Activated CD8-positive, alpha-beta memory T cell treated with anti-CD3 and anti-CD28 coated beads for 1 hour (primary cell): ENCODE results near the gene AFG3L2.

ENCODE experiments used
- DNase-seq, 2 donors: peaks; one replicate each; pipeline ENCODE4 v3.0.0-alpha.2; 2020; ENCODE audit warnings: low read depth in 1 of 2; ENCODE audit errors: extremely low read depth in 1 of 2

Gene AFG3L2

DNA sequence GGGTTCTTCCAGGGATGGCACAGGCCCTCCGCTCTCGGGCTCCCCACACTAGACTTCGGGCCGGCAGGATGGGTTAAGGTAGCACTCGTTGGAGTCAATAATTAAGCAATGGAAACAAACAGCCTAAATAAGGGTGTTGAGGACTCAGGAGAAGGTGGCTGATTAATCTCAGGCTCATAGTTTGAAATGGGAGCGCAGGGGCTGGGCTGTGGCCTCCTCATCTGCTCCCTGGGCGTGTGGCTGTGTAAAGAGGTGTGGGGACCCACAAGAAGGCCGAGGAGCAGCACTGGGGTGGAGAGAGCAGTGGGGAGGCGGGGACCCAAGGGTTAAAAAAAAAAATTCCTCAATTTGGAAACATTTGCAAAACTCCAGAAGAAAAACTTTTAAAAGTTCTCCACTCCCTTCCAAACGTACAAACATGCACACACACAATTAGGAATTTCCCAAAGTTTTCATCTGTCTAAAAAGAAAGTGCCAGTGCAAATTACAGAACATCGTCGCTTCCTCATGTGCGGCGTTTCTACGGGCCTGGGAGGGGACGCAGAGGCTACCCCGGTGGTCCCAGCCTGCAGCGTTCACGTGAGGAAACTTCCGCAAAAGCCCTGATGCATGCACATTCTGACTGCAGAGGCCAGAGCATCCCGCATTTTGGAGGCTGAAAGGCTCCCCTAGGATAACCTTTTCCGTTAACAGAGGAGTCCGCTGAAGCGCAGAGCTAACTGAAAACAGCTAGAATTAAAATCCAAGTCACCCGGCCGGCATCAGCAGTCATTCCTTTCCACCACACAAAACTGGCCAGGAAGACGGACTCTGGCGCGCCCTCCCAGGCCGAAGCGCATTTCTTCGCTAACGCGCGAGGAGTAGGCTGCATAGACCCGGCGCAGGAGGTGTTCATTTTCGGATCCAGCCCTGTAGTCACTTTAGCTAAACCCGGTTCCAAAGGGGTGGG lies 70.0 kb downstream of the AFG3L2 start:
- DNase-seq, result no peak

DNA sequence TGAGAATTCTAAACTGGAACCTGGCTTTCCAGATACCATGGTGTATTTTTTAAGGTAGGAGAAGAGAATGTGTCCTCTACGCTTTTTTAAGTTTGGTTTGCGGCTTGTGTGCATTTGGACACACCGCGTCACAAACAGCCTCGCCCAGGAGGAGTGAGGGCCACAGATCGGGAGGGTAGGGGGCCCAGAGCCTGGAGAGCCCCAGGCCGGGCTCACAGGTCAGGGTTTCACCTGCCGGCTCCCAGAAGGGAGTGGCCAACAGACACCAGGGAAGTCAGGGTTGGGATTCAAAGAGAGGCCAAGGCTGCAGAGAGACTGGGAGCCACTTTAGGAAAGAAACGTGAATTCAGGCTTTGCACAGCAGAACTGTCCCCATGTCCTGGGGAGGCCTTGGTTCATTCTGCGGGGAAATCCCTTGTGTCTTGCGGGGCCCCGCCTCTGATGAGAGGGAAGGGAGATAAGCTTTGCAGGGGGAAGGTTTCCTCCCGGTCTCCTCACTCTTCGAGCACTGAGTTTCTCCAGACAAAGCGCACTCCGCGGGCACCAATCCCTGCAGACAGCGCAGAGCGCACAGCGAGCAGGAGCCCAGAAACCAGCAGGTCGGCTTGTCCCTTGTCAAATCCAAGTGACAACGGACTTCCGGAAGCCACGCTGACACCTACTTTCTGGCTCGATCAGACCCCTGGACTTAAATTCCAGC lies 70.9 kb downstream of the AFG3L2 start:
- no peak for DNase-seq

DNA sequence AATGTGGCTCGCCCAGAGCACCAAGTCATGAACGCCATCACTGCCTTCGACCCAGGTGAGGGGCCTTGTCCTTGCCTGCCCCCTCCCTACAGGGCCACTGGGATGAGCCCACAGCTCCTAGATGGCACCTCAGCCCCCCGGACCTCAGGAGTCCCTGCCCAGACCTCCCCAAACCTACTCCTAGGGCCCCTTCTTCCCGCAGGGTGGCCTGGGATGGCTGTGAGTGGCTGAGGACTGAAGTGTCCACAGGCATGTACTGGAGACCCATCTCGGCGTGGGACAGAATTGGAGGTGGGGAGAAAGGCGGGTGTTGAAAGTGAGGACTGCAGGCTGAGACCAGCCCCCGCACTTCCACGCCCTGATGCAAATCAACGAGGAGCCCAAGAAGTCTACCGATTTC lies 71.8 kb downstream of the AFG3L2 start:
- DNase-seq, result no peak

DNA sequence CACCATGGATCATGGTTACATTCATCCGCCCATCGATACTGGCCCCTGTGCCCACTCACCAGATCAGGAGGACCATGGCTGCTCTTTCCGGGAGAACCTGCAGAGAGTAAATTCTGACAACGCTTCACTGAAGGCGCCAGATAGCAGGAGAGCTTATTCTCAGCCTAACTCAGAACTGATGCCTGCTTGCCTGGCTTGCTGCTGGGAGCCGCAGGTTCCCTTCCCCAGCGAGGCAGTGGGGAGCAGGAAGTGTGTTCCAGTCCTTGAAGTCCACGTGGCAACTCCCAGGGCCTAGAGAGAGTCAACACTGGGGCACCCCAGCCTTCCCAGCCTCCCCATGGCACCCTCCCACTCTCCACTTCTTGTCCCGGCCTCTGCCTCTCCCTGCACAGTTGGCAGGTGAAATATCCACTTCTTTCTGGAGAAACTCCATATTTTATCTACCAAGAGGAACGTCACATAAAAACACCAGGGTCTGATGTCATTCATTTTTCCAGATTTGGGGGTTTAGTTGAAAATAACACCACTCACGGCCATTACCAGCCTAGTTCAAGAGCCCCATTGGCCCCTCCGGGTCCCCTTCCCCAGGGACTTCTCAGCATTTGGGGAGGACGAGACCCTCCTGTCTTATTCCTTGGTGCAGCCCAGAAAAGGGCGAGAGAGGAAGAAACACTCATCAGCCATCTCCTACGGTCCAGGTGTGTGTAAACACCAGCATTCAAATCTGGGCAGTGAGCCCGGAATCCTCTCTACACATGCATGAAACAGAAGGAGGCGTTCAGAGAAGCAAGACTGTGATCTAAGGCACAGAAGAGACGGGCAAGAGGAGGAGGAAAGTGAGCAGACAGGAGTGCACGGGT lies 72.4 kb downstream of the AFG3L2 start:
- no peak for DNase-seq

DNA sequence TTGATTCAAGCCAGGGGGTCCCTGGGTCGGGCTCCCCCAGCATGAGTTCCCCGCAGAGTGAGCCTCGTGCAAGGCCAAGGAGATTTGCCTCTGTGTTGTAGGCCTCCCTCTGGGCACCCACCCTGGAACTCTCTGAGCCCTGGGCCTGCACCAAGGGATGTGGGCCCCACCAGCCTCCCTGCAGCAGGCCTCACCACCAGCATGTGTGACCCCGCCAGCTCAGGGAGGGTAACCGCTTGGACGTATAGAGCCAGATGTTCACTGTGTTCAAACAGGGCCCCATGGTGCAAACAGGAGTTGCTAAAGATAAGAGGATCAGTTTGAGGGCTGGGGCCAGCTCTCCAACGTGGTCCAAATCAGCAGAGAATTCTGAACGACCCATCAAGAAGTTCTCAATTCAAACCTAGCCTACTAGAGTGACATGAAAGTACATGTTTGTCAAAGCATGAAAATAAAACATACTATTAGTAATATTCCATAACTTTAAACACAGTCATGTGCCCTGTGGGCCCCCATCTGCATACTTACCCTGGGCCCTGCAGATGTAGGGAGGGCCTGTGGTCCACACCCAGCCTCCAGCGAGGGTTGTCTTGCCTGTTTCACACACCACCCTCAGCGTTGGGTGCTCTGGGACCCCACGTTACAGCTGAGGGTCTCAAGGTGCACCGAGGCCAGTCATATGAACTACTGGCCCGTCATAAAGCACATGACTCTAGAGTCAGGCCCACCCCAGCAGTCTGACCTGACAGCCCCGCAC lies 74.5 kb downstream of the AFG3L2 start:
- DNase-seq, result no peak

DNA sequence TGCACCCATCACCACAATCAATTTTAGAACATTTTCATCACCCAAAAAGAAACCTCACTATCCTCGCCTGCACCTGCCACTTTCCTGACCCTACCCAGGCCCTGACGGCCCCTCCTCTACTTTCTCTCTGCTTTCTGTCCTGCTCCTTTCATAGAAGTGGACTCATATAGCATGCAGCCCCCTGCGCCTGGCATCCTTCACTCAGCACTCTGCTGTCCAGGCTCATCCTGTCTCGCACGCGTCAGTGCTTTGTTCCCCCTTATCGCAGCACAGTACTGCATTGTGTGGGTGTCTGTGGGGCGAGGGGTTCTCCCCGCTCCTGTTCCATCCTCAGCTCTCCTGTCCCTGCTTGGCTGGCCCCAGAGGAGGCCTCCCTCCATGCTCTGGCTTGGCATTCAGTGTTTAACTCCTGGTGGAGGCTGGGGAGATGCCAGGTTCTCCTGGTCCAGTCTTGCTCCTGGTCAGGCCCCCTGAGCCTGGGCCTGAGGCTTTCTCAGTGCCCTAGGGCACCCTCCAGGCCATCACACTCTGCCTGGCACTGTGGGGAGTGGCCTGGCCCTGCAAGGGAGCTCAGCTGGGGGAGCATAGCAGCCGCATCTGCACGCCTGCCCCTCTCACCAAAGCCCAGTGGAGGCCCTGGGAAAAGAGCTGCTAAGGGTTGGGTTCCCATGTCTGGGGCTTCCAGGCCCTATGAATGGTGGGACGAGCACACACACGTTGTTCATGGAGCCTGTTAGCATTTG lies 75.6 kb downstream of the AFG3L2 start:
- no peak for DNase-seq

DNA sequence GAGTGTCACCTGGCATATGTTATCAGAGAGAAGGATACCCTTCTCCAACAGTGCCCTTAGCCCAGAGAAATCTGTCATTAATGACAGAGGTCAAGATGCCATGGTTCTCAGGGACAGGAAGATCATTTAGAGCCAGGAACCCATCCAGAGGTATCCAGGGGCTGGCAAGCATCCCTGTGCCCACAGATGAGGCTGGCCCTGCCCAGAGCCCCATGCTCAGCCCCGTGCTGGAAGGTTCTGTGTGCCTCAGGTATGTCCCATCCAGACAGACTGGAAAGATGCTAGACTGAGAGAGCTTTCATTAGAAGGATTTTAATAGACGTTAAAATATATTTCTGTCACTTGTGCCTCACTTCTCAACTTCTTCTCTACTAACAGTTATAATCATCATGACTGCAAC lies 77.2 kb downstream of the AFG3L2 start:
- no peak for DNase-seq

DNA sequence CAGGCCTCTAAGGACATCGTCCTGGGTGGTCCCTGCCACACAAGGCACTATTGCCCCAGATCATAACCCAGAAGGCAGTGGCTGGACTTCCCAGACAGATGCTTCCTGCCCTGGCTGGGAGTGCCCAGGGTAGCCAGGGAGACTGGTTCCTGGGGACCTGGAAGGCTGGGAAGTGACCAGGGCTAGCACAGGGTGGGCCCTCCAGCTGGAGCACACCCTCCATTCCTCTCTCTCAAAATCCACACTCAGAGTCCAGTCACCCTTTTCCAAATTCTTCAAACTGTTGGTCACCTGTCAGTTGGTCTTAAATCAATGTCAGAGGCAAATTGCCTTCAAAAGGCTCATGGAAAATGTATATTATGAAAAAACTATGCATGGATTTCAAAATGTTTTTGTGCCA lies 80.6 kb downstream of the AFG3L2 start:
- DNase-seq, result no peak

DNA sequence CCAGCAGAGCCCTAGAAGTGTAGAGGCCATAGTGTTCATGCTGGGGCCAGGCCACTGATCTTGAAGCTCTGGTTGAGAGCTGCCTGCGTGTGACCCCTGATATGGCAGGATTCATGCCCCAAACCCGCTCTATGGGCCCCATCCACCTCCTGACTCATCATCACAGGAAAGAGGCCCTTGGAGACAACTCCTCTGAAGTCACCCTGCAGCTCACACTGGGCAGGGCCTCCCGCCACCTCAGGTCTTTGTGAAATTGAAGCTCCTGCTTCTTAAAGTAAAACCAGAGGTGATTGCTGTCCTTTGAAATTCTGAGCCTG lies 81.0 kb downstream of the AFG3L2 start:
- DNase-seq, result no peak

DNA sequence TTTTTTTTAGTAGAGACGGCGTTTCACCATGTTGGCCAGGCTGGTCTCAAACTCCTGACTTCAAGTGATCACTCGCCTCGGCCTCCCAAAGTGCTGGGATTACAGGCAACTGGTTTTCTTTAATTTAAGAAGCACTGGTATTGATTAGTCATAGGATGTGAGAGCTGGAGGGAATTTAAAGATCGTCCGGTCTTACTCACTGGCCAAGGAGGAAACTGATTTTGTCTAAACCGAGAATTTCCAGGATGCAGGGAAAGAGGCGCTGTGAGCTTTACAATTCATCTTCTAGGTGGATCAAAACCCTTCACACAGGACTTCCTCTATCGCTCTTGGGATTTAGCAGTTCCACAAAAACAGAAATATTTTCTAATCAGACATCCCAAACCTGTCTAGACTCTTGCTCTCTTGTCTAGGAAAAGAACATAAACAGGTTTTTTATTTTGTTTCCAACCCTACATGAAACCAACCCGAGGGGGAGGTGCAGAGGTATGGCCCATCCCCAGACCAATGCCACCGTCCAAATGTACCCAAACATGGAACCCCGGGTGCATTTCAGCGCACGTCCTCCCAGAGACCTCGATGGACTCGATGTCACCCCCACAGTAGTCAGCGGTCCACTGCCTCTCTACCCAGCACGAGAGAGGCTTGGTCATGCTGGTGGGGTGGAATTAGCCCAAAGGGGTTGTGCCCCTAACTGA lies 81.5 kb downstream of the AFG3L2 start:
- no peak for DNase-seq

DNA sequence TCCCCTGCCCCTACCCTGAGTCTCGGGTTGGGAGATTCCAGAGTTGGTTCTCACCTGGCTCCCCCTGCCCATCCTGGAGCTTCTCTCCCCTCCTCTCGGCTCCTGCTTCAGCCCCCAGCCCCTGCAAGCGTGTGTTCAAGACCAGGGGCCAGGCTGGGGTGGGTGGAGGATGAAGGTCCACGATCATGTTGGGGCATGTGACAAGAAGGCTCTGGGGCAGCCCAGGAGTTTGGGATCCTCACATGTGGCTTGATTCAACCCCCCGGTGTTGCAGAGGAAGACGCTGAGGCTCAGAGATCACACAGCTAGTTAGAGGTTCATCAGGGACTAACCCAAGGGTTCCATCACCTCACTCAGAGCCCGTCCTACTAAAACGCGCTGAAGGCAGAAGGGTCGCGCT lies 83.2 kb downstream of the AFG3L2 start:
- no peak for DNase-seq

DNA sequence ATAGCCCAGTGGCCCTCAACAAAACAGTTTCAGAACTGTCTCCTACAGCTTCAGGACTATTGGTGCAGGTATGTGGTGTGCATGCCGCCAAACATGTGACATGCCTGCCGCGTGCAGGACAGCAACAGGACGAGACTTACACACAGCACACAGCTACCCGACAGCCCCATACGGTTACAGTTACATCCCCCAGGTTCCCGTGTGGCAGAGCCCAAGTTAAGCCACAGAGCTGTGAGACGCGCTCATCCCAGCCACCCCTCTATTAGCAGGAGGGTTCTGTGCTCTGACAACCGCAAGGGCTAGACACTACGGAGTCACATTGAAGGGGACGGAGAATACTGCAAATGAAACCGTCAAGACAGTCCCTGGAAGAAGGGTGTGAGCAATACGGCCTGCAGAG lies 85.3 kb downstream of the AFG3L2 start:
- no peak for DNase-seq

DNA sequence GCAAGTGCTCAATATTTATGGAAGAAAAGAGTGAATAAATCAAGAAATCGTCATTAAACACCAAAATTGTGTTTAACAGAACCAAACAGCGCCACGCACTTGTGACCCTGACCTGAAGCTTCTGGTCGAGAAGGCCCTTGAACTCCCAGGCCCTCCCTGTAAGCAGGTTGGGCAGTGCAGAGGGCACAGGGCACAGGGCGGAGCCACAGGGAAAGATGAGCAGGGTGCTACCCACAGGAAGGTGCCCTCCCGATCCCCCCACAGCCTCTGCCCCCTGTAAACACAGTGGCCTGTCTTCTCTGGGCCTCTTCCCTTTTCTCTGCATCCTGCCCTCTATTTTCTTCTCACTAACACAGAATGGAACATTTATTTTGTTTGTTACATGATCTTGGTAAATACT lies 85.9 kb downstream of the AFG3L2 start:
- no peak for DNase-seq

DNA sequence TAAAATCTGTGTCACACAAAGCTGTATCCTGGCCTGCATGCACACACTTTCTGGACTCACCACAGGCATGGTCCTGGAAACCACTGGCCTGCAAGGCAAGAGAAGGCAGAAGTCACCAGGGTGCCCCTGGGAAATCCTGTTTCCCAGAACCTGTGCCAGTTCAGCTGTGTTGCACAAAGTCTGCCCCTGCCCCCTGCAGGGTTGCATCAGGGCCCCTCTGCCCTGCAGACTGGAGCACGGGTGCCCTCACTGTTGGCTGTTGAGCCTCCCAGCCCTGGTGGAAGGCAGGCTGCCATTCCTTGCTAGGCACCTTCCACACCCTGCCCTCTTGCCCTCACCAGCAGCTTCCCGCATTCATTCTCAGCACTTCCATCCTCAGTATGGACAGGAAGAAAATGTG lies 86.9 kb downstream of the AFG3L2 start:
- DNase-seq, result no peak

DNA sequence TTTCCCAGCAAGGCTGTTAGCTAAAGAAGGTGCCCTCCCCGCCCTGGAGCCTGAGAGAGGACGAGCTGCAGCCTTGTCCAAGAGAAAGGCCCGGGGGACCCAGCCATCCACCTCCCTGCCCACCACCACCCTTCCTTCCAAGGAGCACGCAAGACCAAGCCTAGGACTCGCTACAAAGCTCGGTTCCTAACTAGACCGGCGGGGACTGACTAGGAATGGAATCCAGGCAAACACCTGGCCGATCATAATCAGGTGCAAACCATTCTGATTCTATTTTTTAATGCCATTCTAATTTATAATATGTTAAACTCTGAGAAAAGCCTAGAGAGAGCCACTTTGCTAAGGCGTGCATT lies 88.6 kb downstream of the AFG3L2 start:
- no peak for DNase-seq

DNA sequence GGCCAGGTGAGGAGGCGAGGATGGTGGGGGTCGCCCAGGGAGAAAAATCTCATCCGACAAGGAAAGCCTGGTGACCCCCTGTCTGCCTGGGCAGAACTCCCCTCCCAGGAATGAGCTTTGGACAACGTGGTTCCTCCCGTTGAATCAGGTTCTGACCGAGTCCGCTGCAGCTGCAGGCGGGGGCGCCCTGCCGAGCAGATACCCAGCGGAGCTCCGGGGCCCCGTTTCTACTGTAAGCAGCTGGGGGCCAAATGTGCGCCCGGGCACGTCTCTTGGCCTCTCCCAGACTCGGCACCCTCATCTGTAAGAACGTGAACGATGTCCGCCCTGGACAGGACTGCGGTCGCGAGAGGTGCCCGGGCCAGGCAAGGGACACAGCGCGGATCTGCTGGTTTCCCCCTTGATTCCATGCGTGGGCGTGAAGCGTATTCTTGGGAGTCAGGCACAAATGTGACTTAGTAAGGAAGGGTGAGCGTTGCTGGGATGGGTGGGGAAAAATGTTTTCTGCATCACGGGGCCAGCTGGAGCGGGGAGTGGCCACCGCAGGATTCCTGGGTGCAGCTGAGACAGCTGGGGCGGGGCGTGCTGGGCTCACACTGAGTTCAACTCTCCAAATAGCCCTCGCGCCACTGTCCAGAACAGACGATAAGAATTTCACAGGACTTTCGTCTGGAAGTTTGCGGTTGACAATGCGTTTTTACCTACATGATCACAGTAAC lies 89.2 kb downstream of the AFG3L2 start:
- DNase-seq, result no peak

DNA sequence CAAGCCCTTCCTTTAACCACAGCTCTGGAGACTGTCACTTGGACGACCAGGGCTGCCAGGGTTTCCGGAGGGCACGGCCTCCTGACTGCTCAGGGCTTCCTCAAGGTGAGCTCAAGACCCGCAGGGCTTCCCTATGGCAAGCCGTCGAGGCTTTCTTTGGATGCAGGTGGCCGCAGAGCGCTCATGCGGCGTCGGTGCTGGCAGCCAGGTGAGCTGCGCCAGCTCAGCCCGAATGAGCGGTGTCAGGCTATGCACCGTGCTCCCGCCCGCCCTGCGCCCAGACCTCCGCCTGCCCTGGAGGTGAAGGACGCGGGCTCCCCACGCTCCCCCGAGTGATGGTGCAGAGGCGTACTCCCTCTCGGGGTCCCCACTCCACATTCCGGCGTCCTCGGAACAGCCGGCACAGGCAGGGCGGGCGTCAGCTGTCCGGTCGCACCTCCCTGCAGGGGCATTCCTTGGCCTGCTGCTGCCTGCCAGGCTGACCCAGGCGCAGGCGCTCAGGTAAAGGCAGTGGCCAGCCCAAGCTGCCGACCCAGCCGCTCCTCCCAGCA lies 89.8 kb downstream of the AFG3L2 start:
- DNase-seq, result no peak

DNA sequence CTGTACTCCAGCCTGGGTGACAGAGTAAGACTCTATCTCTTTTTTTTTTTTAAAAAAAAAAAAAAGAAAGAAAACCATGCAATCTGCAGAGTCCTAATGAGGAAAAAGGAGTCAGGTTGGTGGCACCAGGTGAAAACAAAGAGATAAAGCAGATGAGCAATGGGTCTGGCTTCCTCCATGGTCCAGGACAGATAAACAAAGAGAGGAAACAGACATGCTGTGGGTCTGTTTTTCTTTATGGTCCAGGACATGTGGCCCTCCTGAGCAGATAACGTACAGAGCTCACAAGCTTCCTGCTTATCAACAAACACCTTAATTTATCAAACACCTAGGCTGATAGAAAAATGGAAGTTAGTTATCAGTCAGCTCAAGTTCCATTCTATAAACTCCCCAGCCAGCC lies 93.4 kb downstream of the AFG3L2 start:
- no peak for DNase-seq

DNA sequence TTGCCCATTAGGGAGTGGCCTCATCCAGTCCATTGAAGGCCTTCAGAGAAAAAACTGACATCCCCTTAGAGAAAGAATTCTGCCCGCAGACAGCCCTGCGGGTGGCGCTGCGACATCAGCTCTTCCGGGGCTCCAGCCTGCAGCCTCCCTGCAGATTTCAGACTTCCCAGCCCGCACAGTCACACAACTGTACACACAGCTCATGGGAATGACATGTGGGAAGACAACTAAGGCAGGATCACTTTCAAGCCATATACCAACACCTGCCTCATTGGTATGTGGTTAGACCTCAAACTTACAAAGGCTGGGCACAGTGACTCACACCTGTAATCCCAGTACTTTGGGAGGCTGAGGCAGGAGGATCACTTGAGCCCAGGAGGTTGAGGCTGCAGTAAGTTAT lies 93.8 kb downstream of the AFG3L2 start:
- DNase-seq, result no peak
